Neural progenitor cell (in vitro differentiated cells): ENCODE data around the gene BLCAP.
"Not testable (repeated sequence)": the region's sequence is repeated elsewhere in the genome, so short reads cannot be mapped to it uniquely, and the experiment has no call there.

Experiments
- CTCF ChIP-seq: fragments of 200-600 bp; sonication (generic); IDR thresholded peaks from 2 replicates; pipeline ENCODE4 v1.5.1; 2017; ENCODE audit warnings: antibody characterized with exemption, mild to moderate bottlenecking
- EZH2 ChIP-seq: fragments of 200-600 bp; sonication (generic); IDR thresholded peaks from 2 replicates; pipeline ENCODE4 v1.6.1; 2017; ENCODE audit warnings: antibody characterized with exemption, mild to moderate bottlenecking, moderate library complexity
- EZH2phosphoT487 ChIP-seq: fragments of 200-600 bp; sonication (generic); IDR thresholded peaks from 2 replicates; pipeline ENCODE4 v1.6.1; 2017; ENCODE audit warnings: antibody characterized with exemption

GRCh38 chr20:37472435-37472834 lies 55.2 kb downstream of the BLCAP start:
- TF ChIP-seq CTCF, EZH2, EZH2phosphoT487: not testable (repeated sequence)
